H9 (cell line): Measurements from ENCODE around the gene MOB3A. TPM values are rescaled to one million over a fixed set of nuclear protein-coding genes. Genes with fewer than 3 reads are reported as not detected.

Experiments used
- DNase-seq: peaks from one replicate; pipeline ENCODE4 v3.0.0-alpha.2; 2017
- H2AFZ ChIP-seq: one replicate; pipeline ENCODE4 v1.6.1; 2013; ENCODE audit warnings: mild to moderate bottlenecking, low read length, control low read depth, moderate library complexity
- H2AK5ac ChIP-seq: 2 replicates; pipeline ENCODE4 v1.6.1; 2013; ENCODE audit warnings: low read length, control low read depth, mixed read lengths; ENCODE audit not compliant: insufficient read length
- H2BK120ac ChIP-seq: one replicate; pipeline ENCODE4 v1.6.1; 2013; ENCODE audit warnings: low read depth, mild to moderate bottlenecking, low read length, control low read depth, inconsistent platforms; ENCODE audit not compliant: poor library complexity, severe bottlenecking
- H2BK12ac ChIP-seq: 2 replicates; pipeline ENCODE4 v1.6.1; 2013; ENCODE audit warnings: low read length, control low read depth, mixed read lengths, low read depth; ENCODE audit not compliant: insufficient read length
- H2BK15ac ChIP-seq: 2 replicates; pipeline ENCODE4 v1.6.1; 2013; ENCODE audit warnings: low read depth, low read length, control low read depth
- H2BK20ac ChIP-seq: one replicate; pipeline ENCODE4 v1.6.1; 2013; ENCODE audit warnings: low read depth, mild to moderate bottlenecking, low read length, control low read depth, inconsistent platforms; ENCODE audit not compliant: poor library complexity, severe bottlenecking
- H2BK5ac ChIP-seq: 2 replicates; pipeline ENCODE4 v1.6.1; 2013; ENCODE audit warnings: low read length, control low read depth, mixed read lengths; ENCODE audit not compliant: insufficient read length
- H3K14ac ChIP-seq: 2 replicates; pipeline ENCODE4 v1.6.1; 2013; ENCODE audit warnings: low read length, control low read depth; ENCODE audit not compliant: insufficient read depth
- H3K18ac ChIP-seq: 2 replicates; pipeline ENCODE4 v1.6.1; 2013; ENCODE audit warnings: low read depth, mild to moderate bottlenecking, mixed read lengths, low read length, control low read depth; ENCODE audit not compliant: insufficient read length
- H3K23ac ChIP-seq: 2 replicates; pipeline ENCODE4 v1.6.1; 2013; ENCODE audit warnings: low read length, control low read depth, mixed read lengths, low read depth; ENCODE audit not compliant: insufficient read length
- H3K23me2 ChIP-seq: 2 replicates; pipeline ENCODE4 v1.6.1; 2013; ENCODE audit warnings: low read depth, mild to moderate bottlenecking, mixed read lengths, low read length, control low read depth; ENCODE audit not compliant: insufficient read length, poor library complexity, severe bottlenecking
- H3K27ac ChIP-seq: 2 replicates; pipeline ENCODE4 v1.5.1; 2013; ENCODE audit warnings: low read length, control low read depth, mixed read lengths, low read depth; ENCODE audit not compliant: insufficient read length
- H3K27me3 ChIP-seq: 2 replicates; pipeline ENCODE4 v1.6.1; 2013; ENCODE audit warnings: low read length, control low read depth, inconsistent platforms; ENCODE audit not compliant: insufficient read depth
- H3K4ac ChIP-seq: 2 replicates; pipeline ENCODE4 v1.6.1; 2013; ENCODE audit warnings: low read depth, mild to moderate bottlenecking, control low read depth, inconsistent platforms, low read length, moderate library complexity
- H3K4me1 ChIP-seq: 2 replicates; pipeline ENCODE4 v1.6.1; 2013; ENCODE audit warnings: low read length, control low read depth, inconsistent platforms; ENCODE audit not compliant: insufficient read depth
- H3K4me2 ChIP-seq: 2 replicates; pipeline ENCODE4 v1.6.1; 2013; ENCODE audit warnings: low read length, control low read depth, mixed read lengths; ENCODE audit not compliant: insufficient read length, insufficient read depth
- H3K56ac ChIP-seq: 2 replicates; pipeline ENCODE4 v1.6.1; 2013; ENCODE audit warnings: low read depth, mild to moderate bottlenecking, mixed read lengths, low read length, control low read depth; ENCODE audit not compliant: insufficient read length
- H3K79me1 ChIP-seq: 2 replicates; pipeline ENCODE4 v1.6.1; 2013; ENCODE audit warnings: low read depth, mild to moderate bottlenecking, moderate library complexity, low read length, control low read depth, inconsistent platforms; ENCODE audit not compliant: insufficient read depth, poor library complexity, severe bottlenecking
- H3K79me2 ChIP-seq: 2 replicates; pipeline ENCODE4 v1.6.1; 2013; ENCODE audit warnings: low read length, control low read depth, inconsistent platforms; ENCODE audit not compliant: insufficient read depth
- H3K9ac ChIP-seq: 2 replicates; pipeline ENCODE4 v1.6.1; 2013; ENCODE audit warnings: low read length, control low read depth, mixed read lengths; ENCODE audit not compliant: insufficient read length; ENCODE audit errors: extremely low read depth
- H3K9me3 ChIP-seq: one replicate; pipeline ENCODE4 v1.6.1; 2013; ENCODE audit warnings: low read depth, low read length, inconsistent platforms; ENCODE audit not compliant: control insufficient read depth
- H3T11ph ChIP-seq: one replicate; pipeline ENCODE4 v1.6.1; 2013; ENCODE audit warnings: mild to moderate bottlenecking, low read length, control low read depth, inconsistent platforms
- H4K20me1 ChIP-seq: one replicate; pipeline ENCODE4 v1.6.1; 2013; ENCODE audit not compliant: control insufficient read depth, insufficient read length, insufficient read depth
- H4K5ac ChIP-seq: 2 replicates; pipeline ENCODE4 v1.6.1; 2013; ENCODE audit warnings: low read depth, mild to moderate bottlenecking, mixed read lengths, low read length, control low read depth; ENCODE audit not compliant: insufficient read length
- H4K8ac ChIP-seq: replicated peaks from 2 replicates; pipeline ENCODE4 v1.6.1; 2013; ENCODE audit warnings: low read length, control low read depth, mixed read lengths, low read depth; ENCODE audit not compliant: insufficient read length
- H4K91ac ChIP-seq: 2 replicates; pipeline ENCODE4 v1.6.1; 2013; ENCODE audit warnings: low read depth, mild to moderate bottlenecking, moderate library complexity, mixed read lengths, low read length, control low read depth; ENCODE audit not compliant: insufficient read length
- H3K27ac Mint-ChIP-seq, 3 experiments: 2 replicates in 2 of 3; 3 replicates in 1 of 3; pipeline ENCODE4 v1.8.0; 2020 to 2021; ENCODE audit warnings: mixed read lengths in 3 of 3, mild to moderate bottlenecking in 1 of 3, moderate library complexity in 1 of 3
- H3K27me3 Mint-ChIP-seq: 2 replicates; pipeline ENCODE4 v1.8.0; 2021; ENCODE audit warnings: low read depth, mild to moderate bottlenecking, moderate library complexity, mixed read lengths
- H3K36me3 Mint-ChIP-seq, 3 experiments: 2 replicates in 2 of 3; 3 replicates in 1 of 3; pipeline ENCODE4 v1.8.0; 2020 to 2021; ENCODE audit warnings: low read depth in 3 of 3, mixed read lengths in 3 of 3; ENCODE audit not compliant: insufficient read depth in 1 of 3
- H3K4me1 Mint-ChIP-seq, 2 experiments: 2 replicates each; pipeline ENCODE4 v1.8.0; 2020; ENCODE audit warnings: mixed read lengths in 2 of 2
- H3K4me3 Mint-ChIP-seq, 2 experiments: 2 replicates in 1 of 2; 3 replicates in 1 of 2; pipeline ENCODE4 v1.8.0; 2020 to 2021; ENCODE audit warnings: mild to moderate bottlenecking in 2 of 2, mixed read lengths in 2 of 2, moderate library complexity in 1 of 2
- H3K9me3 Mint-ChIP-seq, 2 experiments: 2 replicates in 1 of 2; 3 replicates in 1 of 2; pipeline ENCODE4 v1.8.0; 2020; ENCODE audit warnings: mild to moderate bottlenecking in 2 of 2, mixed read lengths in 2 of 2, moderate library complexity in 1 of 2
- CTCF ChIP-seq: fragments of 200-600 bp; sonication (generic); conservative IDR thresholded peaks from 3 replicates; pipeline ENCODE4 v1.8.0; 2021; ENCODE audit warnings: antibody characterized with exemption, mild to moderate bottlenecking
- WGBS: extraction: QIAGEN DNeasy Blood & Tissue Kit; methylation state at CpG from one replicate; pipeline ENCODE4 v1.1.7; 2013; ENCODE audit warnings: missing lambda C conversion rate, low lambda C conversion rate, mixed read lengths; ENCODE audit not compliant: insufficient read length; ENCODE audit errors: extremely low coverage; 5-methylcytosine and 5-hydroxymethylcytosine counted together
- total RNA-seq: library from RNA; stranded (reverse); gene quantifications from 2 replicates; pipeline ENCODE4 v1.2.1, GENCODE V29; 2021

MOB3A gene
- total RNA-seq, 1 experiment from 2014 or later = 11.5 TPM

GRCh38 chr19:2109046-2109864 is 13.1 kb upstream of the MOB3A start:
- H3K79me2 ChIP-seq = peaks cover 2% of the 10 kb centered on the region; the same call in 1 of the 2 replicates
- no peak overlapping the region for H3K14ac ChIP-seq
- H3K9ac ChIP-seq = no peak overlapping the region
- no peak overlapping the region for H2BK5ac ChIP-seq
- no peak overlapping the region for H4K91ac ChIP-seq
- H3K4me2 ChIP-seq = no peak overlapping the region
- H3K36me3 Mint-ChIP-seq = peaks cover 60 to 83% (median 77%) of the 10 kb centered on the region in 3 experiments
- H4K20me1 ChIP-seq = no peaks in the 10 kb centered on the region
- H2AFZ ChIP-seq = no peak overlapping the region
- H2BK15ac ChIP-seq = no peak overlapping the region
- H2BK20ac ChIP-seq = no peak overlapping the region
- no peak overlapping the region; a peak in 1 of 5 replicates for H3K4me3 Mint-ChIP-seq
- no peak overlapping the region for H3K27ac ChIP-seq
- no CpG with 5 or more reads among the region's 31 CpGs for WGBS
- TF ChIP-seq CTCF = no peak
- no peak overlapping the region for H2BK120ac ChIP-seq
- H3K4ac ChIP-seq = no peak overlapping the region
- no peak overlapping the region for H4K5ac ChIP-seq
- H2BK12ac ChIP-seq = no peak overlapping the region
- no peak overlapping the region for H3K18ac ChIP-seq
- H4K8ac ChIP-seq = no peak overlapping the region
- no peaks in the 10 kb centered on the region for H3K4me1 Mint-ChIP-seq
- H3K56ac ChIP-seq = no peak overlapping the region
- no peak overlapping the region for H3T11ph ChIP-seq
- peaks cover 14 to 16% of the 10 kb centered on the region in 2 experiments; a peak in 4 of 5 replicates for H3K9me3 Mint-ChIP-seq
- H3K23me2 ChIP-seq = no peaks in the 10 kb centered on the region
- H3K23ac ChIP-seq = no peak overlapping the region
- H3K27me3 Mint-ChIP-seq = no peaks in the 10 kb centered on the region; the same call in 1 of the 2 replicates
- peaks cover 5% of the 10 kb centered on the region for H3K9me3 ChIP-seq
- no peak for DNase-seq
- H3K4me1 ChIP-seq = no peaks in the 10 kb centered on the region
- no peaks in the 10 kb centered on the region for H3K27me3 ChIP-seq
- H2AK5ac ChIP-seq = no peak overlapping the region
- peak overlapping the region in 1 of 3 experiments; percentile 49; a peak in 1 of 7 replicates for H3K27ac Mint-ChIP-seq
- H3K79me1 ChIP-seq = no peaks in the 10 kb centered on the region
